HG03135 (cell line): Measurements from ENCODE around the gene USP9X.
"Not testable (repeated sequence)": the region's sequence is repeated elsewhere in the genome, so short reads cannot be mapped to it uniquely, and the experiment has no call there.

ENCODE experiments used
- ATAC-seq: cut with Tn5 transposase; IDR thresholded peaks from one replicate; pipeline ENCODE4 v1.9.1; 2021; ENCODE audit warnings: mild to moderate bottlenecking, moderate library complexity; ENCODE audit not compliant: unreplicated experiment

The USP9X gene

DNA sequence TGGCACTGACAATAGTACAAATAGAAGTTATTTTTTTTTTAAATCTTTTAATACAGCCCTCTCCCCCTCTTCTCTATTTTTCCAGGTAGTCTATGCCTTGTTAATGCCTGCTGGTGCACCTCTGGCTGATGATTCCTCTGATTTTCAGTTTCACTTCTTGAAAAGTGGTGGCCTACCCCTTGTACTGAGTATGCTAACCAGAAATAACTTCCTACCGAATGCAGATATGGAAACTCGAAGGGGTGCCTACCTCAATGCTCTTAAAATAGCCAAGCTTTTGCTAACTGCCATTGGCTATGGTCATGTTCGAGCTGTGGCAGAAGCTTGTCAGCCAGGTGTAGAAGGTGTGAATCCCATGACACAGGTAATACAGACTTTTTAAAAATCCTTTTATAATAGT is 99.1 kb downstream of the USP9X start:
- ATAC-seq = peak; percentile 46

DNA sequence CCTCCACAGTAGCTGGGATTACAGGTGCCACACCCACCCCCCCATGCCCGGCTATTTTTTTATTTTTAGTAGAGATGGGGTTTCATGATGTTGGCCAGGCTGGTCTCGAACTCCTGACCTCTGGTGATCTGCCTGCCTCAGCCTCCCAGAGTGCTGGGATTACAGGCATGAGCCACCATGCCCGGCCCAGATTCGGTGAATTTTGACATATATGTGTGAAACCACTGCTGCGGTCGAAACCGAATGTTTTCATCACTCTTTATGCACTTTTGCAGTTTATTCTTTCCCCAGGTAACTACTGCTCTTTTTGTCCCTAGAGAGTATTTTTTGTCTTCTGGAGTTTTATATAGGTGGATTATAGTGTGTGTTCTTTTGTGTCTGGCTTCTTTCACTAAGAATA is 101.7 kb downstream of the USP9X start:
- not testable (repeated sequence) for ATAC-seq

DNA sequence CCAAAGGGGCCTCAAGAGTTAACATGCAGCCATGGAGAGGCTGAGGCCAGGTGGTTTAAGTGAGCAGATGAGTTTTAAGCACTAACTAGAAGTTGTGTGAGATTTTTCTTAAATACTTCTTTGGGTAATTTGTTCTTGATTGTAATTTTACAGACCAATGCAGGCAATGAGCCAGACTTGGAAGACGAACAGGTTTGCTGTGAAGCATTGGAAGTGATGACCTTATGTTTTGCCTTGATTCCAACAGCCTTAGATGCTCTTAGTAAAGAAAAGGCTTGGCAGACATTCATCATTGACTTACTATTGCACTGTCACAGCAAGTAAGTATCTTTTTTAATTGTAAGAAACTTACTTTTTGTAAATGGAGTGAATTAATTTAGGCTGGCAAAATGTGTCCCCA is 103.9 kb downstream of the USP9X start:
- no peak for ATAC-seq

DNA sequence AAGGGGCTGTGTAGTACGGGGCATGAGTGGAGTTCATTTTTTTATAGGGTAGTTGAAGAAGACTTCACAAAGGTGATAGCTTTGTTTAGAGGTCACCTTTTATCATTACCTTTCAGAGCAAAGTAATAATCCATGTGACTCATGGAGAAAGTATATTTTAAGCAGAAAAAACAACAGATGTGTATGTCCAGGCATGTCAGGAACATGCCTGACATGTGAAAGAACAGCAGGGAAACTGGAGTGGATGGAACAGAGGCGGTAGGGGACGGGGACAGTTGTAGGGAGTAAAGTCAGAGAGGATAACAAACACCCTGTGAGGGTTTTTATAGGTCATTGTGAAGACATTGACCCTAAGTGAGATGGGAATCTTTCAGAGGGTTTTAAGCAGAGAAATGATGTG is 107.6 kb downstream of the USP9X start:
- no peak for ATAC-seq

DNA sequence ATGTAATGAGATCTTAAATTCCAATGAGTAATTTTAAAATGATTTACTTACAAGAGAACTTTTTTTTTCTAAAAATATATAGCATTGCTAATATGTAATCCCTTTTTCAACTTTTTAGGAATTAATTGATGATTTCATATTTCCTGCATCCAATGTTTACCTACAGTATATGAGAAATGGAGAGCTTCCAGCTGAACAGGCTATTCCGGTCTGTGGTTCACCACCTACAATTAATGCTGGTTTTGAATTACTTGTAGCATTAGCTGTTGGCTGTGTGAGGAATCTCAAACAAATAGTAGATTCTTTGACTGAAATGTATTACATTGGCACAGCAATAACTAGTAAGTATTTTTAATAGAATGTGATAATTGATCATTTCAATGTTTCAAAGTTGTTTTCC is 113.2 kb downstream of the USP9X start:
- no peak for ATAC-seq

DNA sequence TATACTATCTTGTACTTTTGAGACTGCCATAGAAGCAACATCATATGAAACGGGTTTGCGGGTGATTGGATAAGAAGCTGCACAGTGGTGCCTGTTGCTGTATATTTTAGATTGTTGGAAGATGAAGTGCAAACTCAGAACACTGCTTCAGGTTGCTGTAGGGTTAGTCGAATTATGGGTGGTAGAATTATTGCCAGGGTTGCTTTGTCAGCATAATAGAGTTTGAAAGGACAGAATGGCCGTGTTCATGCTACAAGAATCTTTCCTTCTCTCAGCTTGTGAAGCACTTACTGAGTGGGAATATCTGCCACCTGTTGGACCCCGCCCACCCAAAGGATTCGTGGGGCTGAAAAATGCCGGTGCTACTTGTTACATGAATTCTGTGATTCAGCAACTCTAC is 115.5 kb downstream of the USP9X start:
- ATAC-seq = no peak

DNA sequence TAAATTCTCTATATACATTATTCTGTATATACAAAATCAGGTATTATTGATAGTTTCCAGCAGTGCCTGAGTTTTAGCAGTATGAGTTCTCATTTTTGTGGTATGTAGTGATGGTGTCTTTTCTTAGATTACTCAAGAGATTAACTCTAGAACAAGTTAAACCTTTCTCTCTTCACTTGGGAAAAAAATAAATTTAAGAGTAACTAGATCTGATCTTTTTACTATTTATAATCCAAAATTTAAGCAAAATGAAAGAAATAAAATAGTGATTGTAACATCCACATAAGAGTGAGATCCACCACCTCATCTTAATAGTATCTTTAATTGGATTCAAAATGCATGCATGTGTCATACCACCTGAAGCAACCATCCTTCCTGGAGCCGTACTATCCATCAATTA is 124.6 kb downstream of the USP9X start:
- no peak for ATAC-seq

DNA sequence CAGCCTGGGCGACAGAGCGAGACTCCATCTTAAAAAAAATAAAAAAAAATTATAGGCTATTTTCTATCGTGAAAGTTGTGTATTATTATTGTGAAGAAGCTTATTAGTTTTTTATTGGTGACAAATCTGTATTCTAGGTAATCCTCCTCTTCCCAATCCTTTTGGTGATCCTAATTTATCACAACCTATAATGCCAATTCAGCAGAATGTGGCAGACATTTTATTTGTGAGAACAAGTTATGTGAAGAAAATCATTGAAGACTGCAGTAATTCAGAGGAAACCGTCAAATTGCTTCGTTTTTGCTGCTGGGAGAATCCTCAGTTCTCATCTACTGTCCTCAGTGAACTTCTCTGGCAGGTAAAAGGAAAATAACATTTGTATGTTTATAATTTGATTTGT is 139.4 kb downstream of the USP9X start:
- ATAC-seq = no peak

DNA sequence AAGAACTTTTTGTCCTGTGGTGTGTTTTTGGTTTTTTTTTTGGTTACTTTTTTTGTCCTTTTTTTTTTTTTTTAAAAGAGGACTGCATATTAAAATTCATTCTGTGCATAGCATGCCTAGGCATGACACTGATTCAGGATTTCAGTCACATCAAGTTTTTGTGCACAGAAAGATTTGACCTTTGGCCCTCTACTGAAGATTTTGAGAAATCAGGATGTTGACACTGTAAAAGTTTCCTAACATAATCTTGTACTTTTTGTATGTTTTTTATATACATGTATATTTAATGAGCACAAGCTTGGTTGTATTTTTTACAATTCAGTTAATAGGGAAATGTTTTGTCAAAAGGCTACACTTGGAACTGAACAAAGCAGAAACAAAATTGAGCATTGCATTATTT is 148.7 kb downstream of the USP9X start:
- ATAC-seq = no peak

DNA sequence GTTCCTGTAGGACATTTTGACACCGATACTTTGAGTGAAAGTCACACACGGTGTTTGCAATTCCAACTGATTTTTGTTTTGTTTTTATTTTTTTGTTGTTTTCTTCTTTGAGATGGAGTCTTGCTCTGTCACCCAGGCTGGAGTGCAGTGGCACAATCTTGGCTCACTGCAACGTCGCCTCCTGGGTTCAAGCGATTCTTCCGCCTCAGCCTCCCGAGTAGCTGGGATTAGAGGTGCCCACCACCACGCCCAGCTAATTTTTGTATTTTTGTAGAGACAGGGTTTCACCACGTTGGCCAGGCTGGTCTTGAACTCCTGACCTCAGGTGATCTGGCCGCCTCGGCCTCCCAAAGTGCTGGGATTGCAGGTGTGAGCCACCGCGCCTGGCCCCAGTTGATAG is 149.2 kb downstream of the USP9X start:
- ATAC-seq = not testable (repeated sequence)

DNA sequence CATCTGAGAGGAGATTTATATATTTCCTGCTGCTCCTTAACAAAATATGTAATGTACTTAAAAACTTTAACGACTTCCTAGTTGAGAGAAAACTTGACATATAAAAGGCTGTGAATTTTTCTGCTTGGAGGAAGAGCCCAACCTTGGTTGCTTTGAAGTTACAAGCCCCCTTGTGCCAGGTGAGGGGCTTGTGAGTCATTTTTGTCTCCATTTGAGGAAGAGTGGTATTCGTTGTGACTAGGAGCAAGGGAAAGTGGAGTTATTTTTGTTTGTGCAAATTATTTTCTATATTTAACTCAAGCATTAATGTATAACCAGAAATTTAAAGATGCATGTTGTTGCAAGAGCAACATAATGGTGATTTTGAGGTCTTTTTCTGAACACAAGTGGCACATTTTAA is 149.7 kb downstream of the USP9X start:
- no peak for ATAC-seq

DNA sequence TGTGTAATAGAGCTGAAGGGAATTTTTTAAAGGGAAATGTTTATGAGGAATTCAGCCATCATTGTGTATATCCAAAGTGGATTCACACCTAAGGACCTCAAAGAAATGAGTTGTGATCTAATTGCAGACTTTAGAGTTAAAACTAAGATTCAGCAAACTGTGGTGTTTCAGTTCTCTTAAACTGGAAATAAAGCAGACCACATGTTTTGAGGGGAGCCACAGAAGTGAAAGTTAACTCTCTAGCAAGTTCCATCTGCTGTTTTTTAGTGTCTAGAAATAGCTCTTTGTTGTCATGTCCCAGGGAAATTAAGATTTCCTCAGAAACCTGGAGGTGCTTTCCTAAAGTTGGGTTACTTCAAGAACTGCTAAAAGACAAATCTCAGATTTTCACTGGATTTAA is 151.4 kb downstream of the USP9X start:
- ATAC-seq = peak; percentile 67

DNA sequence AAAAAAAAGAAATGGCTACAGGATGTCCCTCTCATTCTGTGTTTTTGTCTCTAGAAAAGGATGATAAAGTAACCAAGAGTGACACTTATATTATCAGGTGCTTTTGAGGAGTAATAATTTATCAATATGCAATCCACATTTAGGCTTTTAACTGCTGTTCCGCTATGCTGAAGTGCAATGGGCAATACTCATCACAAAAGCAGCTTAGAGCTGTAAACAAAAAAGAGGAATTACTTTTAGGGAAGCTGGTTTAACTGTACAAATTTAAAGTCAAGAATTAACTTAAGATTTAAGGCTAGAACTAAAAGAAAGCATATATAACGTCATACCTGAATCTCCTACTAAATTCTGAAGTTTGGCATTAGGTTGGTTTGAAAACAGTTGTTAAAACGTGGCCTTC is 155.3 kb downstream of the USP9X start:
- ATAC-seq = no peak

DNA sequence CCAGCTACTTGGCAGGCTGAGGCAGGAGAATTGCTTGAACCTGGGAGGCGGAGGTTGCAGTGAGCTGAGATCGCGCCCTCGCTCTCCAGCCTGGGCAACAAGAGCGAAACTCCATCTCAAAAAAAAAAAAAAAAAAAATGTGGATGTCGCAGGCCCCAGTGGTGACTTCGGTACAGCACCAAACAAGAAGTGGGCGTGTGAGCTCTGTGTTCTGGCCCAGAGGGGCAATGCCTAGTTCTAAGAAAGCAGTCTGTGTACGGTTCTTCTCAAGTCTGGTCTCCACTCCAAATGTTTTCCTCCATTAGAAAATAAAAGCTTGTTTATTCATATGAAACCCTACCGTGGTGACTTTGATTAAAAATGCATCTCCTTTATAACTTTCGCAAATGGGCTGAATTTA is 156.7 kb downstream of the USP9X start:
- ATAC-seq = no peak

DNA sequence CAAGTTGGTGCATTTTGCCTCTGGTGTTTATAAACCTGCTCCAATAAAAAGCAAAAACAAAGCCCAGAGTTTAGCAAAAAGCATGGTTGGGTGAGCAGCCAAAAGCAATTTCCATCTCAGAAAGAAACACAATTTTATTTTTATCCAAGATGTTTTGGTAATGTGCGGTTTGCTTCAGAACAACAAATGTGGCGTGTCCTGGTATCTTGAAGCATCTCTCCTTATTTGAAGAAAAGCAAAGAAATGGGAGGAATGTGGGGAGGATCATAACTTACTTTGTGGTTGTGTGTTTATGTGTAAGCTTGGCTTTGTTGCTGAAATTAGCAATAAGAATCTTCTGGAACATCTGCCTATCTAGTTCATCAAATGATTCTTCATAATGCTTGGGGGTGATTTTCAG is 160.4 kb downstream of the USP9X start:
- ATAC-seq = no peak

DNA sequence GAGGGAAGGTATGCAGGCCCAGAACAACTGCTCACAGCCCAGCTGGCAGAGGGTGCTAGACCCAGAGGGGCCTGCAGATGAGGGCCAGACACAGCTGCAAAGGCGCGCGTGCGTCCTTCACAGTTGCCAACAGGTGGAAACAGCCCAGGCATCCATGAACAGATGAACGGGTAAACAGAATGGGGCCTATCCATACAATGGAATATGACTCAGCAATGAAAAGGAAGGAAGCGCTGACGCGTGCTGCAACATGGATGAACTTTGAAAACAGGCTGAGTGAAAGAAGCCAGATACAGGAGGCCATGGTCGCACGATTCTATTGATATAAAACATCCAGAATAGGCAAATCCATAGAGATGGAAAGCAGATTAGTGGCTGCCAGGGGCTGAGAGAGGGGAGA is 165.6 kb downstream of the USP9X start:
- no peak for ATAC-seq

DNA sequence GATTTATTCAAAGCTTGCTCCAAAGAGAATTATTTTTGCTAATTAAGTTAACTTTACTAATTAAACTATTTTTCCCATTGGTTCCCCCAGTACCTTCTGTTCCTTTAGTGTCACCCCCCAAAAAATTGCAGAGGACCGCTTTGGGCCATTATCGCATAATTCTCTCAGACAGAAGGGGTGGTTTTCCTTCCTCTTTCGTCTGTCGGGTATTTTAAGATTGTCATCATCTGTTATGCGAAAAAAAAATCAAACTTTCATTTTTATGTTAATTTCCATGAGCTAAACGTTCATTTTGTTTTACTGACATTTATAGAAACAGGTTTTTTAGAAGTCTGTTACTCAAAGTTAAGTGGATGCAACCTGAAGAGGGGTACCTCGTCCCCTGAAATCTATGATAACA is 172.6 kb downstream of the USP9X start:
- no peak for ATAC-seq

DNA sequence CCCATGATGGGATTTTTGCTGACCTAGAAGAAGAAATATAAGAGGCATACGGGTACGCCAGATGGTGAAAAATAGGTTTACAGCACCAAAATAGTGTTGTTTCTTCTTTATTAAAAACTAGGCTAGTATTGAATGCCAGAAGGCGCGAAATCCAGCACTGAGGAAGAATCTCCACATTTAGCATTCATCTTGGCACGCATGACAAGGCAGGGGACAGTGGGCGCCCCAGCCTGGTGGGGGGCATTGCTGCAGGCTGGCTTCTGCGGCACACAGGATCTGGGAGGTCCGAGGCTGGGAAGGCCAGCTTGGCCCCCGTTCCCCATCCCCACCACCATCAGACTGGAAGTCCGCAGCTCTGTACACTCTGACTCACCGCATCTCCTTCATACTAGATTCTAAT is 173.0 kb downstream of the USP9X start:
- no peak for ATAC-seq

DNA sequence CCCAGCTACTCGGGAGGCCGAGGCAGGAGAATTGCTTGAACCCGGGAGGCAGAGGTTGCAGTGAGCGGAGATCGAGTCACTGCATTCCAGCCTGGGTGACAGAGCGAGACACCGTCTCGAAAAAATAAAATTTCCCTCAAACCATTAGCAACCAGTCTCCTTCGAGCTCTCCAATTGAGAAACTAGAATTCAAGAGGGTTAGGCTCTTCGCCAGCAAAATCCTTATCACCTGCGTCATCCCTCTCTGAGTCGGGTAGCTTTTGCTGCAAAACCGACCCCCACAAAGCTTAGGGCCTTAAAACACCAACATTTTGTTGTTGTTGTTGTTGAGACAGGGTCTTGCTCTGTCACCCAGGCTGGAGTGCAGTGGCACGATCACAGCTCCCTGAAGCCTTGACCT is 173.6 kb downstream of the USP9X start:
- no peak for ATAC-seq

DNA sequence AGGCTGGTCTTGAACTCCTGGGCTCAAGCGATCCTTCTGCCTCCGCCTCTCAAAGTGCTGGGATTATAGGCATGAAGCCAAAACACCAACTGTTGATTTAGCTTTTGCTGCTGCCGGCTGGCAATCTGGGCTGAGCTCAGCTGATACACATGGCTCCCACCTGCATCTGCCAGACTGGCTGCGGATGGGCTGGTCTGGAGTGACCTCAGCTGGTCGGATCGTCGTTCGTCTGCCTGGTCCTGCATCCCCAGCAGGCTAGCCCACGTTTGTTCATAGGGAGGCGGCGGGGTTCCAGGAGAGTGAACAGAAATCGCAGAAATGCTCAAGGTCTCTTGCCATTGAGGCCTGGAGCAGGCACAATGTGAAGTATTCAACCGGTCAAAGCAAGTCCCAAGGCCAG is 174.3 kb downstream of the USP9X start:
- no peak for ATAC-seq

DNA sequence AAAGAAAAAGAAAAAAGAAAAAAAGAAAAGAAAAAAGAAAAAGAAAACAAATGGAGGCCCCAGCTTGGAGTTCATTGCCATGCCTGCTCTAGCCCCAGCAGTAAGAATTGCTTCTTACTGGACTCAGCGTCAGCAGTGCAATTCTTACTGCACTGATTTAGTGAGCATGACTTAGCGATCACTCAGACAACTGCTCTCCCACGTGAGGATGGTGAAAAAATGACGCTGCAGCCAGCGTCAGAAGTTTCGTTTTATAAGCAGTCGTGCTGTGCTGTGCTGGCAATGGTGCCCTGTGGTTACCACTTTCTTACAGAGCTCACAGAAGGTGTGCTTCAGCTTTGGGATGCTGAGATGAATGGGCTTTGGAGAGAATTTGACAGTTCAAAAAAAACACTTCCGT is 180.4 kb downstream of the USP9X start:
- no peak for ATAC-seq

DNA sequence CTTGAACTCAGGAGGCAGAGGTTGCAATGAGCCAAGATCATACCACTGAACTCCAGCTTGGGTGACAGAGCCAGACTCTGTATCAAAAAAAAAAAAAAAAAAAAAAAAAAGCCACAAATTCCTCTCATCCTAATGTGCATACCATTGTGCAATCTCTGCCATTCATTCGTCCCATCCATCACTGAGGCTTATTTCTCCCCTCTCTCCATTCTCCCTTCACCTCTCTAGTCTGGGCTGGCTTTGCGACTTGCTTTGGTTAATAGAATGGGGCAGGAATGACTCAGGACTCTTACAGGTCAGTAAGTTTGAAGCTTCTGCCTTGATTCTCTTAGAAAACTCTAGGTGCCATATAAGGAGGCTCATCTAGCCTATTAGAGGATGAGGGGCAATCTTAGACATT is 188.4 kb downstream of the USP9X start:
- no peak for ATAC-seq

DNA sequence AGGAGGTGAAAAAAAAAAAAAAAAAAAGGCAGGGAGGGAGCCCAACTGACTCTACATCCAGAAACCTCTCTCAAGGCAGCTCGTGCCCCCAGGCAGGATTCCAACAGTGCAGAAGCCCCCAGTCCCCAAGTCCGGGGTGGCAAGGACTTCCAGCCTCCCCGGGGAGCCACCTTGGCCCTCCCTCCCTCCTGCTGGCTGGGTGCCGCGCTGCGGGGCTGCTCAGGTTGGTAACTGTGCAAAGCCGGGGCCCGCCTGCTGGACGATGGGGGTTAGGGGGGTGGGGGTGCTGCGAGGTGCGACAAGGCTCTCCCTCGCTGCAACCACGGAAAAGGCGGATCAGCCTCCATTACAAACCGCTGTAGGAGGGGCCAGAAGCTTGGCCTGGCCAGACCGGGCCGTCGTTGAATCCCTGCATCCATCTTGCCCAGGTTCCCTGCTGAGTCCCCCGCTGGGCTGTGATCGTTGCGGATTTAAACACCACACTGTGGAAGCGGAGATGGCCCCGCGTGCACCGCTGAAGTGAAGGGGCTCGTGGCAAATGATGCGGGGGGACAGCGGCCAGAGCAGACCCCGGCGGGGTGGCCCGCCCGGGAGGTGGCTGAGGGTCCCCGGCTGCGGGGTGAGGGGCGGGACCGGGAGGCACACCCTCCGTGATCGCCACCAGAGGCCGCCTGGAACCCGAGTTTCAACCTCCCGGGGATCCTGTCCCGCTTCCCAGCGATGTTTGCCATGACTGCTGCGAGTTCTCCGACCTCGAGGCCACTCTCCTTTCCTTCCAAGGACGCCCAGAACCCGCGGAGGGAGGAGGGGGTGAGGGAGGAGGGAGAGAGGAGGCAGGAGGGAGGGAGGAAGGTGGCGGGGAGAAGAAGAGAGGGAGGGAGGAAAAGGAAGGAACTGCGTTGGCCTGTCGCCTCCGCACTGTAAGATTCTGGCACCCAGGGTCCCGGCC is 190.7 kb downstream of the USP9X start:
- peak; percentile 62 for ATAC-seq
